HEK293 (cell line): Measurements from ENCODE around the gene ACYP1.

ENCODE experiments used
- CTCF ChIA-PET: fragments of 350-600 bp; formaldehyde crosslinking; extraction: SDS; loops from one replicate; lab custom pipeline; 2021; ENCODE audit warnings: antibody characterized with exemption; lab: Yijun Ruan, JAX
- POLR2A ChIA-PET: fragments of 300-600 bp; formaldehyde crosslinking; extraction: SDS; loops from one replicate; lab custom pipeline; 2020; ENCODE audit warnings: antibody characterized with exemption, inconsistent platforms; lab: Yijun Ruan, JAX
- H3K27ac ChIP-seq: fragments of 200-500 bp; sonication (Bioruptor generic); 2 replicates; pipeline ENCODE4 v1.5.1; 2014; ENCODE audit warnings: low read depth, low read length, control low read depth, inconsistent platforms; ENCODE audit errors: extremely low read depth
- H3K36me3 ChIP-seq, 2 experiments: fragments of 200-500 bp in 1 of 2; sonication (Bioruptor generic) in 1 of 2; 1 replicate in 1 of 2; 2 replicates in 1 of 2; pipeline ENCODE4 v1.5.1; 2014 to 2017; ENCODE audit warnings: inconsistent platforms in 2 of 2, low read length in 2 of 2; ENCODE audit not compliant: control insufficient read depth in 2 of 2, insufficient read depth in 1 of 2
- H3K4me1 ChIP-seq: fragments of 200-500 bp; sonication (Bioruptor generic); 2 replicates; pipeline ENCODE4 v1.5.1; 2014; ENCODE audit warnings: mild to moderate bottlenecking, low read length, inconsistent platforms; ENCODE audit not compliant: control insufficient read depth, insufficient read depth
- H3K4me3 ChIP-seq: 2 replicates; pipeline ENCODE4 v1.5.1; 2011; ENCODE audit warnings: low read depth, mild to moderate bottlenecking, control low read depth, low read length, moderate library complexity
- H3K9me3 ChIP-seq: fragments of 200-500 bp; sonication (Bioruptor generic); 2 replicates; pipeline ENCODE4 v1.5.1; 2014; ENCODE audit warnings: low read depth, low read length, inconsistent platforms; ENCODE audit not compliant: control insufficient read depth, insufficient read depth
- HOXA7 ChIP-seq: sonication (generic); formaldehyde crosslinking; IDR thresholded peaks from 2 replicates; pipeline ENCODE4 v1.8.1; 2022; ENCODE audit warnings: missing genetic modification reagents, borderline replicate concordance
- KLF10 ChIP-seq: fragments of 450-650 bp; IDR thresholded peaks from 2 replicates; pipeline ENCODE4 v1.5.1; 2018; ENCODE audit warnings: missing biosample characterization, mild to moderate bottlenecking, missing genetic modification characterization
- PRDM10 ChIP-seq: fragments of 450-650 bp; formaldehyde crosslinking; IDR thresholded peaks from 2 replicates; pipeline ENCODE4 v1.5.1; 2016; ENCODE audit warnings: missing biosample characterization, missing genetic modification characterization
- PRDM2 ChIP-seq: fragments of 450-650 bp; formaldehyde crosslinking; IDR thresholded peaks from 2 replicates; pipeline ENCODE4 v1.5.1; 2016; ENCODE audit warnings: missing biosample characterization, missing genetic modification characterization, borderline replicate concordance
- ZNF132 ChIP-seq: fragments of 450-650 bp; formaldehyde crosslinking; IDR thresholded peaks from 2 replicates; pipeline ENCODE4 v1.5.1; 2017; ENCODE audit warnings: missing biosample characterization, missing genetic modification characterization, borderline replicate concordance
- ZNF211 ChIP-seq: fragments of 450-650 bp; formaldehyde crosslinking; IDR thresholded peaks from 2 replicates; pipeline ENCODE4 v1.5.1; 2016; ENCODE audit warnings: low read depth, missing biosample characterization, missing genetic modification characterization
- ZNF580 ChIP-seq: fragments of 450-650 bp; formaldehyde crosslinking; IDR thresholded peaks from 2 replicates; pipeline ENCODE4 v1.5.1; 2016; ENCODE audit warnings: missing biosample characterization, missing genetic modification characterization
- ZXDB ChIP-seq: fragments of 450-650 bp; formaldehyde crosslinking; IDR thresholded peaks from 2 replicates; pipeline ENCODE4 v1.5.1; 2016; ENCODE audit warnings: missing biosample characterization, missing genetic modification characterization
- TF ChIP-seq, protein P1 (sequence below): fragments of 450-650 bp; formaldehyde crosslinking; IDR thresholded peaks from 2 replicates; pipeline ENCODE4 v1.5.1; 2016; ENCODE audit warnings: missing biosample characterization, missing genetic modification characterization
- TF ChIP-seq, protein P2 (sequence below): fragments of 450-650 bp; formaldehyde crosslinking; IDR thresholded peaks from 2 replicates; pipeline ENCODE4 v1.5.1; 2016; ENCODE audit warnings: missing biosample characterization, missing genetic modification characterization, low read depth

Gene ACYP1

DNA sequence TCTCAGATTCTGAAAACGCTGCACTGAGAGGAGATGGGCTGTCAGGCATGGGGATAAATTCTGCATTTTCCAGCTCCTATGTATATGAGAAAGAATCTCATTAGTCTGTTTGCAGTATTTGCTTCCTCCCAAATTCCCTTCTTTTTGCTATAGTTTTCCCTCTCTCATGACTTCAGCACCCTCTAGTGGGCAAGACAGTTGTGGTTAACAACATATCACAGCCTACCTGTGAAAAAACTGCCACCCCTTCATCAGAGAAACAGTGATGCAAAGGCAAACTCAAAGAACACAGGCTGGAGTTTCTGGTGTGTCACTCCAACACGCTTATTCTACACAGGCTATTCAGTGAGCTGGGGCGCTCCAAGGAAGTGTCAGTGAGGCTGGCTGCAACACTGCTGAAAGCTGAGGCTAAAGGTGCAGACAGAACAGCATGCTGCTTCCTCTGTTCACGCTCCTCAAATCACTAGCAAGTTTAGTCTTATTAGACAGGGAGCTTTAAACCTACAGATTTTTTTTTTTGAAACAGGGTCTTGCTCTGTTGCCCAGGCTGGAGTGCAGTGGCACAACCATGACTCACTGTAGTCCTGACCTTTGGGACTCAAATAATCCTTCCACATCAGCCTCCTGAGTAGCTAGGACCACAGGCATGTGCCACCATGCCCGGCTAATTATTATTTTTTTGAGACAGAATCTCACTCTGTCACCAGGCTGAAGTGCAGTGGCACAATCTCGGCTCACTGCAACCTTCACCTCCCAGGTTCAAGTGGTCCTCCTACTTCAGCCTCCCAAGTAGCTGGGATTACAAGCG, 24.9 kb upstream of the ACYP1 start (continued):
- no peak for TF ChIP-seq PRDM2 (tag by site-specific recombination)
- TF ChIP-seq HOXA7 (CRISPR knock-in tag): no peak
- TF ChIP-seq, protein P1, sequence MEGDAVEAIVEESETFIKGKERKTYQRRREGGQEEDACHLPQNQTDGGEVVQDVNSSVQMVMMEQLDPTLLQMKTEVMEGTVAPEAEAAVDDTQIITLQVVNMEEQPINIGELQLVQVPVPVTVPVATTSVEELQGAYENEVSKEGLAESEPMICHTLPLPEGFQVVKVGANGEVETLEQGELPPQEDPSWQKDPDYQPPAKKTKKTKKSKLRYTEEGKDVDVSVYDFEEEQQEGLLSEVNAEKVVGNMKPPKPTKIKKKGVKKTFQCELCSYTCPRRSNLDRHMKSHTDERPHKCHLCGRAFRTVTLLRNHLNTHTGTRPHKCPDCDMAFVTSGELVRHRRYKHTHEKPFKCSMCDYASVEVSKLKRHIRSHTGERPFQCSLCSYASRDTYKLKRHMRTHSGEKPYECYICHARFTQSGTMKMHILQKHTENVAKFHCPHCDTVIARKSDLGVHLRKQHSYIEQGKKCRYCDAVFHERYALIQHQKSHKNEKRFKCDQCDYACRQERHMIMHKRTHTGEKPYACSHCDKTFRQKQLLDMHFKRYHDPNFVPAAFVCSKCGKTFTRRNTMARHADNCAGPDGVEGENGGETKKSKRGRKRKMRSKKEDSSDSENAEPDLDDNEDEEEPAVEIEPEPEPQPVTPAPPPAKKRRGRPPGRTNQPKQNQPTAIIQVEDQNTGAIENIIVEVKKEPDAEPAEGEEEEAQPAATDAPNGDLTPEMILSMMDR (tag by site-specific recombination): peak; percentile 38; the same call in 1 of the 2 replicates
- no peak for TF ChIP-seq ZXDB (tag by site-specific recombination)
- TF ChIP-seq KLF10 (tag by site-specific recombination): no peak
- TF ChIP-seq, all 188 proteins: peak for 2

DNA sequence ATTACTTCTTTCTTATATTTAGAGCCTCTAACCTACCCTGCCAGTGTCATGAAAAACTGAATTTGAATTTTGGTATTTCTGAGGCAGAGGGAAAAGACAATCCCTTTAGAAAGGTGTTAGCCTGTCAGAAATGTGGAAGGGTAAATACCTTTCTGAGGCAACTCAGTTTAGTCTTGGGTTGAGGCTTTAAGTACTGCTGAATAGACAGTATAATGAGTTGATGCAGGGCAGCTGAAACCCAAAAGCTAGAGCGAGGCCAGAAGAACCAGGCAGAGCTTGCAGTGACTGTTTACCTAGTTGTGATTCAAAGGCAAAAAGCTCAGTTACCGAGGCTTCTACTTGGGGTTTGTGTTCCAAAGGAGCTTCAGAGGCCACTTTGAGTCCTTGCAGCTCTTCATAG, 24.3 kb upstream of the ACYP1 start:
- no peaks in the 10 kb centered on the region for H3K9me3 ChIP-seq
- TF ChIP-seq, protein P2, sequence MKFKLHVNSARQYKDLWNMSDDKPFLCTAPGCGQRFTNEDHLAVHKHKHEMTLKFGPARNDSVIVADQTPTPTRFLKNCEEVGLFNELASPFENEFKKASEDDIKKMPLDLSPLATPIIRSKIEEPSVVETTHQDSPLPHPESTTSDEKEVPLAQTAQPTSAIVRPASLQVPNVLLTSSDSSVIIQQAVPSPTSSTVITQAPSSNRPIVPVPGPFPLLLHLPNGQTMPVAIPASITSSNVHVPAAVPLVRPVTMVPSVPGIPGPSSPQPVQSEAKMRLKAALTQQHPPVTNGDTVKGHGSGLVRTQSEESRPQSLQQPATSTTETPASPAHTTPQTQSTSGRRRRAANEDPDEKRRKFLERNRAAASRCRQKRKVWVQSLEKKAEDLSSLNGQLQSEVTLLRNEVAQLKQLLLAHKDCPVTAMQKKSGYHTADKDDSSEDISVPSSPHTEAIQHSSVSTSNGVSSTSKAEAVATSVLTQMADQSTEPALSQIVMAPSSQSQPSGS (tag by site-specific recombination): no peak
- TF ChIP-seq PRDM10 (tag by site-specific recombination) (no peak), ZNF580 (tag by site-specific recombination) (no peak), ZNF132 (tag by site-specific recombination) (no peak), ZNF211 (tag by site-specific recombination) (no peak), PRDM2 (tag by site-specific recombination) (no peak)
- no peaks in the 10 kb centered on the region for H3K4me1 ChIP-seq
- ChIA-PET POLR2A (no interaction called here), CTCF (interaction anchor here (0.6 to 7.5 kb wide), 44 partner anchors 9 to 463 kb away, joined by 3 to 86 read pairs (median 5); partner anchors contain the start of genes ACYP1, RPS6KL1 and ZC2HC1C)
- H3K27ac ChIP-seq: no peak overlapping the region
- peaks cover 58 to 77% of the 10 kb centered on the region in 2 experiments for H3K36me3 ChIP-seq
- no peak overlapping the region for H3K4me3 ChIP-seq
